ENCODE data around the gene KCTD17. TPM values are rescaled to one million over a fixed set of nuclear protein-coding genes. Genes with fewer than 3 reads are reported as not detected.

Gene KCTD17
- total RNA-seq, 2 experiments from 2014 or later: 25.7 to 29.7 TPM

- POLR2A ChIA-PET: no interaction called here
- Mint-ChIP-seq H3K4me1 (peaks cover 72% of the 10 kb centered on the region), H3K27me3 (no peaks in the 10 kb centered on the region), H3K4me3 (no peak overlapping the region), H3K9me3 (no peaks in the 10 kb centered on the region), H3K27ac (peak overlapping the region; percentile 6), H3K36me3 (ENCODE audit: low read depth) (no peaks in the 10 kb centered on the region)
- peak; percentile 23 for DNase-seq
- CTCF ChIA-PET: interaction anchor here (0.6 to 2.0 kb wide), 8 partner anchors 12 to 226 kb away, joined by 3 to 5 read pairs (median 4); no protein-coding TSS in a partner anchor
Observed at GRCh38 chr22:37082251-37082873, 30.8 kb downstream of the KCTD17 start.

GRCh38 chr22:37083914-37084313 lies 32.4 kb downstream of the KCTD17 start:
- CTCF ChIA-PET: no interaction called here
- POLR2A ChIA-PET: no interaction called here
- H3K27me3 Mint-ChIP-seq: no peaks in the 10 kb centered on the region
- no peaks in the 10 kb centered on the region for H3K36me3 Mint-ChIP-seq (ENCODE audit: low read depth)
- peak overlapping the region; percentile 83 for H3K27ac Mint-ChIP-seq
- H3K4me1 Mint-ChIP-seq: peaks cover 71% of the 10 kb centered on the region
- H3K9me3 Mint-ChIP-seq: no peaks in the 10 kb centered on the region
- H3K4me3 Mint-ChIP-seq: no peak overlapping the region
- no peak for DNase-seq

- no peaks in the 10 kb centered on the region for H3K9me3 Mint-ChIP-seq
- H3K27ac Mint-ChIP-seq: peak overlapping the region; percentile 54
- peaks cover 66% of the 10 kb centered on the region for H3K4me1 Mint-ChIP-seq
- ChIA-PET POLR2A (no interaction called here), CTCF (interaction anchor here (0.8 kb wide), 1 partner anchor 69 kb away, joined by 3 read pairs; no protein-coding TSS in a partner anchor)
- H3K4me3 Mint-ChIP-seq: no peak overlapping the region
- DNase-seq: no peak
- no peaks in the 10 kb centered on the region for H3K27me3 Mint-ChIP-seq
- no peaks in the 10 kb centered on the region for H3K36me3 Mint-ChIP-seq (ENCODE audit: low read depth)
Observed at GRCh38 chr22:37084385-37084784, 32.8 kb downstream of the KCTD17 start.

DNA sequence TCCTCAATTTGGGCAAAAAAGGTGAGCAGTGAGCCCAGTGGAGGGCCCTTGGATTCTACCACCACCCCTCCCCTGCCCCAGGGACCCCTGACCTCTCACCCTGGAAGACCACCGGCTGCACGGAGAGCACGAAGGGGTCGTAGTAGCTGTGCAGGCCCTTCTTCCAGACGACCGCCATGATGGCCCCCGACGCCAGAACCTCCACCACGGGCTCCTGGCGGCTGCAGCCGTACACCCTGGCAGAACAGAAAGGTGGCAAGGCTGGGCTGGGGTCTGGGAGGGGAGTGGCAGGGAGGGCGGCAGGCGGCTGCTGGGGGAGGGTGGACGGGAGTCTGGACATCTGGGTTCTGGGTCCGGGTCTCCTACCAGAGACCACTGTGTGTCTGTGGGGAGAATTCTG lies 34.6 kb downstream of the KCTD17 start:
- no peak for DNase-seq
- no peak overlapping the region for H3K27ac Mint-ChIP-seq
- H3K36me3 Mint-ChIP-seq (ENCODE audit: low read depth): no peaks in the 10 kb centered on the region
- no peaks in the 10 kb centered on the region for H3K27me3 Mint-ChIP-seq
- peaks cover 48% of the 10 kb centered on the region for H3K4me1 Mint-ChIP-seq
- ChIA-PET CTCF (interaction anchor here (1.7 to 3.0 kb wide), 2 partner anchors 13 to 36 kb away, joined by 5 to 8 read pairs; no protein-coding TSS in a partner anchor), POLR2A (no interaction called here)
- no peaks in the 10 kb centered on the region for H3K9me3 Mint-ChIP-seq
- H3K4me3 Mint-ChIP-seq: no peak overlapping the region

DNA sequence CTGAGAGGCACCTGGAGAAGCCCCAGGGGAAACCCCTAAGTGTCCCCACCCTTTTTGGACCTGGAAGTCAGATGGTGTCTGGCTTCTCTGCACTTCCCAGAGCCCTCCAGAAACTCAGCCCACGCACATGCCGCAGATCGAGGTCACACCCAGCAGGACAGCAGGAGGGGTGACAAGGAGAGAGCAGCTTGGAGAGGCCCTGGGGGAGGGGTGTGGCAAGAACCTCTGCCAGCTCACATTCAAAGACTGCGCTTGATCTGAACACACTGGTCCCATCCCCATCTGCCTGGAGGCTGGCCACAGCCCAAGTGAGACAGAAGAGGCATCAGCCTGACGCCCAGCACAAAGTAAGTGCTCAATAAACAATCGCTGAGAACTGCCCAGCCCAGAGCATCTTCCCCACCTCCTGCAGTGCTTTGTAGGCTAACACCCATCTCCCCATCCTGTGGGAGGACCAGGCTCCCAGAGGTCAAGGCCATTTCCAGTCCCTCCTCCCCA lies 36.6 kb downstream of the KCTD17 start:
- ChIA-PET POLR2A (interaction anchor here (0.6 kb wide), 1 partner anchor 8 kb away, joined by 3 read pairs; no protein-coding TSS in a partner anchor), CTCF (interaction anchor here (0.6 to 1.7 kb wide), 13 partner anchors 8 to 140 kb away, joined by 3 to 6 read pairs (median 3); no protein-coding TSS in a partner anchor)
- Mint-ChIP-seq H3K27me3 (no peaks in the 10 kb centered on the region), H3K4me3 (no peak overlapping the region), H3K4me1 (peaks cover 30% of the 10 kb centered on the region), H3K27ac (no peak overlapping the region), H3K9me3 (no peaks in the 10 kb centered on the region), H3K36me3 (ENCODE audit: low read depth) (no peaks in the 10 kb centered on the region)
- no peak for DNase-seq

- Mint-ChIP-seq H3K27ac (peak overlapping the region; percentile 47), H3K9me3 (no peaks in the 10 kb centered on the region), H3K4me1 (peaks cover 23% of the 10 kb centered on the region), H3K27me3 (no peaks in the 10 kb centered on the region), H3K36me3 (ENCODE audit: low read depth) (no peaks in the 10 kb centered on the region), H3K4me3 (no peak overlapping the region)
- no peak for DNase-seq
- POLR2A ChIA-PET: interaction anchor here (0.6 kb wide), 1 partner anchor 9 kb away, joined by 3 read pairs; no protein-coding TSS in a partner anchor
- CTCF ChIA-PET: interaction anchor here (0.9 to 1.8 kb wide), 9 partner anchors 8 to 110 kb away, joined by 3 to 8 read pairs (median 3); no protein-coding TSS in a partner anchor
Observed at GRCh38 chr22:37088750-37089408, 37.3 kb downstream of the KCTD17 start.

DNA sequence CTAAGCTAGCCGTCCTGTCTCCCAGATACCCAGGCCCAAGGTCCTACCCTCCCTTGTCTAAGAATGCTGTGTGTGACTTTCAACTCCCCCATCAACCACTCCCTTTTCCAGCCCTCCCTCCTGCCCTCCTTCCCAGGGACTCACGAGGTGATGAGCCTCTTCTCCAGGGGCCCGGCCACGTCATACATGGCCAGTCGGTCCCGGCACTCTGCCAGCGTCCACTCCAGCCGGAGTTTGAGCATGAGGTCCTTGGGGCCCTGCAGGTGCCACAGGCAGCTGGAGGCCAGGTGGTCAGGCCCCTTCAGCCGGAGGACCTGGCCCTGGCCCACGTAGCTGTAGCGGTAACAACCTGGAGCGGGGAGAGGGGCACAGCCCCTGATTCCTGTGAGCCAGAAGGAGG lies 37.9 kb downstream of the KCTD17 start:
- CTCF ChIA-PET: interaction anchor here (1.2 to 1.8 kb wide), 4 partner anchors 10 to 110 kb away, joined by 3 to 8 read pairs (median 5); no protein-coding TSS in a partner anchor
- H3K4me1 Mint-ChIP-seq: peaks cover 18% of the 10 kb centered on the region
- H3K36me3 Mint-ChIP-seq (ENCODE audit: low read depth): no peaks in the 10 kb centered on the region
- POLR2A ChIA-PET: no interaction called here
- H3K27me3 Mint-ChIP-seq: no peaks in the 10 kb centered on the region
- H3K4me3 Mint-ChIP-seq: no peak overlapping the region
- H3K27ac Mint-ChIP-seq: no peak overlapping the region
- DNase-seq: no peak
- no peaks in the 10 kb centered on the region for H3K9me3 Mint-ChIP-seq

DNA sequence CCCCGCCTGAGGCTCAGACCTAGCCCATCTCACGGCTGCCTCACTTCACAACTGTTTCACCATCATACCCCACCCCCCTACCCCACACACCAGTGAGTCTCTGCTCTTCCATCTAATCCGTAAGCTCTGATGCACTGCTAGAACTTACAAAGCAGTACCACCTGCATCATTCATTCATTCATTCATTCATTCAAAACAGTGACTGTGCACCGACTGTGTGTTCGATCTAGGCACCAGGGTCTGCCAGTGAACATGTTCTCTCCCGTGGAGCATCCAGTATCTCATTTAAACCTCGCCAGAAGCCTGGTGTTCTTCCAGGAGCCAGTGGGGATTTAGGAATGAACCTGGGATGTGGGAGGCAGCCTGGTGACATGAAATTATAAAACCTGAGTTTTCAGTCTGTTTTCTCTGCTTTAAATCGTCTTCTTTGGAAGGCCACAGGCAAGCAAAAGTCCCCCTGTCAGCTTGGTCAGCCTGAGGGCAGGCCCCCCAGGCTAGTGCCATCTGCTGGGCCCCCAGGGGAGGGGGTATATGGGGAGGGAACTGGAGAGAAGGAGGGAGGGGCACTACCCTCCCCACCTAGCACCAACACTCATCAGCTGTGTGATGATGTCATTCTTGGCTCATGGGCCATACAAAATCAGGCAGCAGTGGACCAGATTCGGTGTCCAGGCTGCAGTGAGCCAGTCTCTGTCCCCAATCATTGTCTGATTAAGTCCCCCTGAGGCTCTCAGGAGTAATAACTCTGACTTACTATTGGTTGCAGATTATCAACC lies 39.6 kb downstream of the KCTD17 start:
- Mint-ChIP-seq H3K9me3 (no peaks in the 10 kb centered on the region), H3K36me3 (ENCODE audit: low read depth) (no peaks in the 10 kb centered on the region), H3K4me3 (no peak overlapping the region), H3K27me3 (no peaks in the 10 kb centered on the region), H3K4me1 (peaks cover 19% of the 10 kb centered on the region), H3K27ac (no peak overlapping the region)
- DNase-seq: no peak
- POLR2A ChIA-PET: interaction anchor here (0.6 to 1.0 kb wide), 2 partner anchors 11 to 26 kb away, joined by 3 read pairs; no protein-coding TSS in a partner anchor
- CTCF ChIA-PET: interaction anchor here (0.5 to 1.3 kb wide), 5 partner anchors 14 to 726 kb away, joined by 3 to 5 read pairs (median 3); no protein-coding TSS in a partner anchor

GRCh38 chr22:37091994-37092393 lies 40.5 kb downstream of the KCTD17 start:
- POLR2A ChIA-PET: no interaction called here
- Mint-ChIP-seq H3K9me3 (no peaks in the 10 kb centered on the region), H3K36me3 (ENCODE audit: low read depth) (no peaks in the 10 kb centered on the region), H3K27ac (no peak overlapping the region), H3K4me3 (no peak overlapping the region), H3K4me1 (peaks cover 19% of the 10 kb centered on the region), H3K27me3 (no peaks in the 10 kb centered on the region)
- CTCF ChIA-PET: interaction anchor here (0.6 to 0.9 kb wide), 3 partner anchors 14 to 725 kb away, joined by 3 read pairs; no protein-coding TSS in a partner anchor
- DNase-seq: no peak

- Mint-ChIP-seq H3K36me3 (ENCODE audit: low read depth) (no peaks in the 10 kb centered on the region), H3K9me3 (no peaks in the 10 kb centered on the region), H3K4me1 (peaks cover 13% of the 10 kb centered on the region), H3K27ac (no peak overlapping the region), H3K4me3 (no peak overlapping the region), H3K27me3 (no peaks in the 10 kb centered on the region)
- DNase-seq: no peak
- POLR2A ChIA-PET: no interaction called here
- CTCF ChIA-PET: interaction anchor here (0.6 to 1.7 kb wide), 3 partner anchors 15 to 152 kb away, joined by 3 to 4 read pairs (median 3); partner anchors contain the start of gene IL2RB
Observed at GRCh38 chr22:37092997-37093396, 41.5 kb downstream of the KCTD17 start.

- Mint-ChIP-seq H3K9me3 (no peaks in the 10 kb centered on the region), H3K27ac (no peak overlapping the region), H3K27me3 (no peaks in the 10 kb centered on the region), H3K36me3 (ENCODE audit: low read depth) (no peaks in the 10 kb centered on the region), H3K4me1 (peaks cover 16% of the 10 kb centered on the region), H3K4me3 (no peak overlapping the region)
- no peak for DNase-seq
- CTCF ChIA-PET: interaction anchor here (1.6 to 2.0 kb wide), 3 partner anchors 13 to 30 kb away, joined by 4 to 7 read pairs (median 5); no protein-coding TSS in a partner anchor
- POLR2A ChIA-PET: no interaction called here
Observed at GRCh38 chr22:37094239-37094638, 42.7 kb downstream of the KCTD17 start.

DNA sequence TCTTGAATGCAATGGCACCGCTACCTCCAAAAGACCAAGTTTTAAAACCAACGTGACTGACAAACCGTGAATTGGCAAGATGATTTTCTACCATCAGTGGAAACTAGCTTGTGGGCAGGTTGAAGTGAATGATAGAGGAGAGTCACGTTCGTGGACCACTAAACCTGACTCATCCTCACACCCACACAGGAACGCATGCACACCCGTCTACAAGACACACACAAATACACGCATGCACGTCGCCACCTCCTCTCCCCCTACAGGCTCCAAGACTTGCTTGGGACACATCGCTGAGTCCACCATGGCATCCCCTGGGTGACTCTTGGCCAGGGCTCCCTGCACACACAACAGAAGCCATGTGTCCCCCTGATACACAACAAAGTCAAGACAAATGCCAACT lies 43.6 kb downstream of the KCTD17 start:
- no peak overlapping the region for H3K27ac Mint-ChIP-seq
- CTCF ChIA-PET: interaction anchor here (1.0 to 2.0 kb wide), 4 partner anchors 14 to 106 kb away, joined by 4 to 7 read pairs (median 4); no protein-coding TSS in a partner anchor
- POLR2A ChIA-PET: no interaction called here
- no peak for DNase-seq
- H3K4me3 Mint-ChIP-seq: no peak overlapping the region
- H3K9me3 Mint-ChIP-seq: no peaks in the 10 kb centered on the region
- no peaks in the 10 kb centered on the region for H3K27me3 Mint-ChIP-seq
- peaks cover 20% of the 10 kb centered on the region for H3K4me1 Mint-ChIP-seq
- H3K36me3 Mint-ChIP-seq (ENCODE audit: low read depth): no peaks in the 10 kb centered on the region

Measured in activated CD4-positive, alpha-beta T cell treated with anti-CD3 and anti-CD28 coated beads, Interleukin-2, amount 10 ng/mL, durations not matched to agents 7 days and 5 days (primary cell).